ENCODE results near the gene FOSL2.

FOSL2 gene

GRCh38 chr2:28363686-28364280, 28.9 kb upstream of the FOSL2 start:
- H3K27me3 ChIP-seq (ENCODE audit: insufficient read depth, low read length), result no peaks in the 10 kb centered on the region
- H2AFZ ChIP-seq (ENCODE audit: low read length), result no peak overlapping the region
- no peaks in the 10 kb centered on the region for H3F3A ChIP-seq (ENCODE audit: insufficient read depth, low read length)
- H3K9me3 ChIP-seq (ENCODE audit: low read length), result no peaks in the 10 kb centered on the region
- no peaks in the 10 kb centered on the region for H3K4me1 ChIP-seq (ENCODE audit: insufficient read depth, low read length, severe bottlenecking)
- H4K20me1 ChIP-seq (ENCODE audit: insufficient read depth, low read length), result no peaks in the 10 kb centered on the region
- no peaks in the 10 kb centered on the region for H3K79me2 ChIP-seq (ENCODE audit: insufficient read depth, low read length)
- no peak overlapping the region for H3K4me3 ChIP-seq (ENCODE audit: low read depth, low read length, poor library complexity, severe bottlenecking)
- H3K9ac ChIP-seq (ENCODE audit: low read length), result no peak overlapping the region
- H3K27ac ChIP-seq (ENCODE audit: low read depth, low read length, poor library complexity, severe bottlenecking), result no peak overlapping the region
- no peaks in the 10 kb centered on the region for H3K9me2 ChIP-seq (ENCODE audit: low read depth, low read length)
- no peak for TF ChIP-seq EZH2 (IDR thresholded peaks at IDR 0.05; ENCODE audit: borderline replicate concordance, low read length)
- no peak for TF ChIP-seq CTCF (IDR thresholded peaks at IDR 0.05; ENCODE audit: low read length)
- H3K36me3 ChIP-seq (ENCODE audit: insufficient read depth, low read length), result no peaks in the 10 kb centered on the region
- H3K4me2 ChIP-seq (ENCODE audit: low read length), result no peak overlapping the region

- H3K79me2 ChIP-seq (ENCODE audit: insufficient read depth, low read length), result no peaks in the 10 kb centered on the region
- H3K4me1 ChIP-seq (ENCODE audit: insufficient read depth, low read length, severe bottlenecking), result no peaks in the 10 kb centered on the region
- 0 out of 2 replicates have a peak, but pooled peaks cover 3% of the 10 kb centered on the region for H3K27me3 ChIP-seq (ENCODE audit: insufficient read depth, low read length)
- H3K9me3 ChIP-seq (ENCODE audit: low read length), result no peaks in the 10 kb centered on the region
- H3K36me3 ChIP-seq (ENCODE audit: insufficient read depth, low read length), result no peaks in the 10 kb centered on the region
- H3K27ac ChIP-seq (ENCODE audit: low read depth, low read length, poor library complexity, severe bottlenecking), result no peak overlapping the region
- no peaks in the 10 kb centered on the region for H3K9me2 ChIP-seq (ENCODE audit: low read depth, low read length)
- TF ChIP-seq EZH2 (IDR thresholded peaks at IDR 0.05; ENCODE audit: borderline replicate concordance, low read length) (no peak), CTCF (IDR thresholded peaks at IDR 0.05; ENCODE audit: low read length) (no peak)
- H3K9ac ChIP-seq (ENCODE audit: low read length), result no peak overlapping the region
- H4K20me1 ChIP-seq (ENCODE audit: insufficient read depth, low read length), result no peaks in the 10 kb centered on the region
- no peaks in the 10 kb centered on the region for H3F3A ChIP-seq (ENCODE audit: insufficient read depth, low read length)
- H3K4me2 ChIP-seq (ENCODE audit: low read length), result no peak overlapping the region
- no peak overlapping the region for H2AFZ ChIP-seq (ENCODE audit: low read length)
- no peak overlapping the region for H3K4me3 ChIP-seq (ENCODE audit: low read depth, low read length, poor library complexity, severe bottlenecking)
Observed at GRCh38 chr2:28364610-28365009, 28.0 kb upstream of the FOSL2 start.

- Histone ChIP-seq H3K36me3 (ENCODE audit: insufficient read depth, low read length) (no peaks in the 10 kb centered on the region), H3K9ac (ENCODE audit: low read length) (no peak overlapping the region), H3K4me1 (ENCODE audit: insufficient read depth, low read length, severe bottlenecking) (no peaks in the 10 kb centered on the region), H3K4me3 (ENCODE audit: low read depth, low read length, poor library complexity, severe bottlenecking) (no peak overlapping the region), H2AFZ (ENCODE audit: low read length) (no peak overlapping the region), H3K4me2 (ENCODE audit: low read length) (no peak overlapping the region), H3K27me3 (ENCODE audit: insufficient read depth, low read length) (0 out of 2 replicates have a peak, but pooled peaks cover 3% of the 10 kb centered on the region), H3K79me2 (ENCODE audit: insufficient read depth, low read length) (no peaks in the 10 kb centered on the region), H3K9me2 (ENCODE audit: low read depth, low read length) (no peaks in the 10 kb centered on the region), H4K20me1 (ENCODE audit: insufficient read depth, low read length) (no peaks in the 10 kb centered on the region), H3K9me3 (ENCODE audit: low read length) (no peaks in the 10 kb centered on the region), H3F3A (ENCODE audit: insufficient read depth, low read length) (no peaks in the 10 kb centered on the region), H3K27ac (ENCODE audit: low read depth, low read length, poor library complexity, severe bottlenecking) (no peak overlapping the region)
- TF ChIP-seq EZH2 (IDR thresholded peaks at IDR 0.05; ENCODE audit: borderline replicate concordance, low read length) (no peak), CTCF (IDR thresholded peaks at IDR 0.05; ENCODE audit: low read length) (no peak)
Observed at GRCh38 chr2:28365158-28365557, 27.5 kb upstream of the FOSL2 start.
